GM12878 (cell line): Measurements from ENCODE around the gene RAB36. TPM values are rescaled to one million over a fixed set of nuclear protein-coding genes. Genes with fewer than 3 reads are reported as not detected.

ENCODE experiments used
- ATAC-seq: fragments of 200-7000 bp; cut with Tn5 transposase; 3 replicates; pipeline ENCODE4 v1.9.1; 2020; ENCODE audit warnings: mild to moderate bottlenecking, moderate library complexity
- BruUV-seq: library from RNA; stranded (reverse); fragments of 400-500 nt; replicated peaks from 2 replicates; lab custom pipeline; 2021; lab: Mats Ljungman, UMichigan
- CTCF ChIA-PET: fragments of 300-600 bp; sonication (Branson Sonifier 250); formaldehyde crosslinking; extraction: SDS; loops from one replicate; lab custom pipeline; 2021; ENCODE audit warnings: inconsistent platforms; lab: Yijun Ruan, JAX
- POLR2A ChIA-PET: fragments of 350-600 bp; formaldehyde crosslinking; extraction: SDS; loops from one replicate; lab custom pipeline; 2021; ENCODE audit warnings: inconsistent platforms; lab: Charles Lee
- RAD21 ChIA-PET: fragments of 300-600 bp; sonication (Branson Sonifier 250); formaldehyde crosslinking; loops from one replicate; lab custom pipeline; 2023; ENCODE audit warnings: antibody characterized with exemption; ENCODE audit not compliant: unreplicated experiment; lab: Charles Lee
- SMC1A ChIA-PET: fragments of 300-600 bp; sonication (Branson Sonifier 250); formaldehyde crosslinking; loops from one replicate; lab custom pipeline; 2023; ENCODE audit not compliant: unreplicated experiment, uncharacterized antibody; lab: Charles Lee
- DNase-seq: peaks from one replicate; pipeline ENCODE4 v3.0.0-alpha.2; 2011; ENCODE audit warnings: low read depth, low spot score
- FAIRE-seq: peaks from 3 replicates; lab custom pipeline; 2011; peaks lifted over from hg19 to GRCh38; lab: Jason Lieb, UNC
- H2AFZ ChIP-seq: 2 replicates; pipeline ENCODE4 v1.6.0; 2011; ENCODE audit warnings: low read depth, low read length, control low read depth; ENCODE audit not compliant: control insufficient read depth
- H3K27ac ChIP-seq: 2 replicates; pipeline ENCODE4 v1.5.1; 2011; ENCODE audit warnings: control low read depth; ENCODE audit not compliant: control insufficient read depth, insufficient read depth
- H3K27me3 ChIP-seq, 2 experiments: replicated peaks in 1 of 2; 2 replicates each; pipeline versions ENCODE4 v1.6.0 to v1.6.1; 2011; ENCODE audit warnings: low read length in 1 of 2; ENCODE audit not compliant: control insufficient read depth in 2 of 2, insufficient read depth in 2 of 2
- H3K36me3 ChIP-seq, 2 experiments: 2 replicates each; pipeline ENCODE4 v1.5.1; 2011; ENCODE audit warnings: low read length in 1 of 2; ENCODE audit not compliant: control insufficient read depth in 2 of 2, insufficient read depth in 2 of 2
- H3K4me1 ChIP-seq: 2 replicates; pipeline ENCODE4 v1.6.1; 2011; ENCODE audit warnings: mild to moderate bottlenecking, low read length, moderate library complexity, mixed read lengths; ENCODE audit not compliant: control insufficient read depth, insufficient read depth
- H3K4me2 ChIP-seq: 2 replicates; pipeline ENCODE4 v1.6.0; 2011; ENCODE audit warnings: control low read depth; ENCODE audit not compliant: control insufficient read depth, insufficient read depth
- H3K4me3 ChIP-seq: fragments of 200-600 bp; sonication (generic); 2 replicates; pipeline ENCODE4 v1.5.1; 2016
- H3K79me2 ChIP-seq: 2 replicates; pipeline ENCODE4 v1.6.0; 2011; ENCODE audit warnings: low read length; ENCODE audit not compliant: control insufficient read depth, insufficient read depth
- H3K9ac ChIP-seq: 2 replicates; pipeline ENCODE4 v1.8.0; 2011; ENCODE audit warnings: low read length, control low read depth, mixed read lengths; ENCODE audit not compliant: control insufficient read depth, insufficient read depth
- H3K9me3 ChIP-seq: replicated peaks from 3 replicates; pipeline ENCODE4 v1.5.1; 2011; ENCODE audit warnings: mild to moderate bottlenecking, low read length; ENCODE audit not compliant: control insufficient read depth, insufficient read depth
- H4K20me1 ChIP-seq: 2 replicates; pipeline ENCODE4 v1.6.0; 2011; ENCODE audit not compliant: control insufficient read depth, insufficient read depth
- HDAC2 ChIP-seq: fragments of 200-600 bp; sonication (generic); IDR thresholded peaks from 2 replicates; pipeline ENCODE4 v1.6.1; 2017
- SIX5 ChIP-seq: IDR thresholded peaks from 2 replicates; pipeline ENCODE4 v1.6.1; 2011; ENCODE audit warnings: mild to moderate bottlenecking, low read depth, low read length, moderate library complexity; ENCODE audit not compliant: severe bottlenecking
- TCF12 ChIP-seq: IDR thresholded peaks from 2 replicates; pipeline ENCODE4 v1.6.1; 2011; ENCODE audit warnings: low read depth, mild to moderate bottlenecking, low read length
- YBX1 ChIP-seq: fragments of 450-650 bp; IDR thresholded peaks from 2 replicates; pipeline ENCODE4 v1.6.1; 2016; ENCODE audit warnings: antibody characterized with exemption
- WGBS: methylation state at CpG from one replicate; pipeline ENCODE4 v1.1.6; 2016; ENCODE audit warnings: low lambda C conversion rate; ENCODE audit not compliant: insufficient replicate concordance, insufficient coverage; ENCODE audit errors: missing lambda C conversion rate; 5-methylcytosine and 5-hydroxymethylcytosine counted together
- in situ Hi-C: fragments of 300-500 bp; cut with MboI; formaldehyde crosslinking; loops from 9 replicates; pipeline ENCODE4 v1.14.3; 2018; ENCODE audit warnings: mixed read lengths
- intact Hi-C: fragments of 100-400 bp; cut with micrococcal nuclease; formaldehyde crosslinking; loops from one replicate; pipeline ENCODE4 v1.14.2; 2022; ENCODE audit not compliant: unreplicated experiment
- polyA plus RNA-seq, 11 experiments: library from polyadenylated mRNA; depleted of rRNA in 4 of 11; unstranded in 6 of 11; stranded (reverse) in 5 of 11; fragments of >200 nt; fragmentation: Nextera tagmentation in 4 of 11; fragmentation: Illumina TruSeq in 1 of 11; extraction: Ambion mirVana in 4 of 11; extraction: Trizol in 1 of 11; gene quantifications; 1 replicate in 1 of 11; 2 replicates in 10 of 11; pipeline versions ENCODE4 v1.2.1 to v1.2.3, GENCODE V29; 2011 to 2016; ENCODE audit warnings: inconsistent platforms in 2 of 11, missing spikeins in 2 of 11, low read depth in 1 of 11
- total RNA-seq, 4 experiments: library from RNA; depleted of rRNA in 3 of 4; stranded (reverse); fragments of >200 nt in 3 of 4; fragmentation: Illumina TruSeq in 1 of 4; extraction: Trizol in 1 of 4; gene quantifications; 2 replicates each; pipeline versions ENCODE4 v1.2.1 to v1.2.3, GENCODE V29; 2013 to 2021
- TF ChIP-seq, protein P1 (sequence below): IDR thresholded peaks from 2 replicates; pipeline ENCODE4 v1.6.1; 2012; ENCODE audit warnings: improper control_type of control experiment, low read depth, low read length; ENCODE audit not compliant: insufficient replicate concordance
- TF ChIP-seq, protein P2 (sequence below): fragments of 450-650 bp; IDR thresholded peaks from 2 replicates; pipeline ENCODE4 v1.6.1; 2014; ENCODE audit warnings: mild to moderate bottlenecking
- TF ChIP-seq, protein P3 (sequence below): IDR thresholded peaks from 2 replicates; pipeline ENCODE4 v1.6.1; 2011; ENCODE audit warnings: borderline replicate concordance, low read depth, mild to moderate bottlenecking, moderate library complexity, low read length; ENCODE audit not compliant: insufficient read depth, poor library complexity, severe bottlenecking
- TF ChIP-seq, protein P4 (sequence below): IDR thresholded peaks from 2 replicates; pipeline ENCODE4 v1.6.1; 2012; ENCODE audit warnings: mild to moderate bottlenecking, low read depth, low read length

RAB36 gene
- total and polyA plus RNA-seq, 10 of the 15 experiments (the other 5 are each of a cell fraction or from before 2014, with no cell fraction given), result 0.31 to 2.7 (median 1.1) TPM

DNA sequence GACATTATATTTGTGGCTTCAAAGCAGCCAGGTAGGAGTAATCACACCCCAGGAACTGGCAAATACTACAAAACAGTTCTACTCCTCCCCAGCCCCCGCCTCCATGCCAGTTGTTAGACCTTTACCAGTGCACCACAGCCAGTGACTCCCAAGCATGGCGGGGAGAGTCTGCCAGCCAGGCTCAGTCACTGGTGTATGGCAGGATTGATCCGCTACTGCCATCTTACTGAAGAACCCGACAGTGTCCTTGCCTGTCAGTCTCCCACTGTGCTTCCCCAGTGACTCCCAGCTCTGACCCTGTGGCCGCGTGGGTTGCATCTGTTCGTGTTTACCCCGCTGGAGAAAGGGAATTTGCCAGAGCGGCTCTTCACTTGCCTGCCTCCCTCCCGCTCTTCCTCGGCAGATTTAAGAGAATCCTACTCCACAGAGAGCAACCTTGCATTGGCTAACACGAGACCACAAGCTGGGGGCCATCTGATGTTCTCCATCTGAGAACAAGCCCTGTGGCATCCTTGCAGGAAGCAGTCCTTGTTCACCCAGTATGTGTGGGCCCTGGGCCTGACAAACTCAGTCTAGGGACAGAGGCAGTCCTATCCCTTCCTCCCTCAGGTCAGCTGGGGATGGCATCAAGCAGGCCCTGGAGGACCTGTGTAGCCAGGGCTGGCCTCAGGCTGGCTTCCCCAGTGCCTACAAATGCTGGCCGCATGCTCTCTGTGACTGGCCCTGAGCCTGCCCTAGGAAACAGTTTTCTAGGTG lies 41.9 kb upstream of the RAB36 start (continued):
- TF ChIP-seq, protein P1, sequence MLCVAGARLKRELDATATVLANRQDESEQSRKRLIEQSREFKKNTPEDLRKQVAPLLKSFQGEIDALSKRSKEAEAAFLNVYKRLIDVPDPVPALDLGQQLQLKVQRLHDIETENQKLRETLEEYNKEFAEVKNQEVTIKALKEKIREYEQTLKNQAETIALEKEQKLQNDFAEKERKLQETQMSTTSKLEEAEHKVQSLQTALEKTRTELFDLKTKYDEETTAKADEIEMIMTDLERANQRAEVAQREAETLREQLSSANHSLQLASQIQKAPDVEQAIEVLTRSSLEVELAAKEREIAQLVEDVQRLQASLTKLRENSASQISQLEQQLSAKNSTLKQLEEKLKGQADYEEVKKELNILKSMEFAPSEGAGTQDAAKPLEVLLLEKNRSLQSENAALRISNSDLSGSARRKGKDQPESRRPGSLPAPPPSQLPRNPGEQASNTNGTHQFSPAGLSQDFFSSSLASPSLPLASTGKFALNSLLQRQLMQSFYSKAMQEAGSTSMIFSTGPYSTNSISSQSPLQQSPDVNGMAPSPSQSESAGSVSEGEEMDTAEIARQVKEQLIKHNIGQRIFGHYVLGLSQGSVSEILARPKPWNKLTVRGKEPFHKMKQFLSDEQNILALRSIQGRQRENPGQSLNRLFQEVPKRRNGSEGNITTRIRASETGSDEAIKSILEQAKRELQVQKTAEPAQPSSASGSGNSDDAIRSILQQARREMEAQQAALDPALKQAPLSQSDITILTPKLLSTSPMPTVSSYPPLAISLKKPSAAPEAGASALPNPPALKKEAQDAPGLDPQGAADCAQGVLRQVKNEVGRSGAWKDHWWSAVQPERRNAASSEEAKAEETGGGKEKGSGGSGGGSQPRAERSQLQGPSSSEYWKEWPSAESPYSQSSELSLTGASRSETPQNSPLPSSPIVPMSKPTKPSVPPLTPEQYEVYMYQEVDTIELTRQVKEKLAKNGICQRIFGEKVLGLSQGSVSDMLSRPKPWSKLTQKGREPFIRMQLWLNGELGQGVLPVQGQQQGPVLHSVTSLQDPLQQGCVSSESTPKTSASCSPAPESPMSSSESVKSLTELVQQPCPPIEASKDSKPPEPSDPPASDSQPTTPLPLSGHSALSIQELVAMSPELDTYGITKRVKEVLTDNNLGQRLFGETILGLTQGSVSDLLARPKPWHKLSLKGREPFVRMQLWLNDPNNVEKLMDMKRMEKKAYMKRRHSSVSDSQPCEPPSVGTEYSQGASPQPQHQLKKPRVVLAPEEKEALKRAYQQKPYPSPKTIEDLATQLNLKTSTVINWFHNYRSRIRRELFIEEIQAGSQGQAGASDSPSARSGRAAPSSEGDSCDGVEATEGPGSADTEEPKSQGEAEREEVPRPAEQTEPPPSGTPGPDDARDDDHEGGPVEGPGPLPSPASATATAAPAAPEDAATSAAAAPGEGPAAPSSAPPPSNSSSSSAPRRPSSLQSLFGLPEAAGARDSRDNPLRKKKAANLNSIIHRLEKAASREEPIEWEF, result no peak
- no peak for TF ChIP-seq TCF12
- no peak for TF ChIP-seq YBX1

DNA sequence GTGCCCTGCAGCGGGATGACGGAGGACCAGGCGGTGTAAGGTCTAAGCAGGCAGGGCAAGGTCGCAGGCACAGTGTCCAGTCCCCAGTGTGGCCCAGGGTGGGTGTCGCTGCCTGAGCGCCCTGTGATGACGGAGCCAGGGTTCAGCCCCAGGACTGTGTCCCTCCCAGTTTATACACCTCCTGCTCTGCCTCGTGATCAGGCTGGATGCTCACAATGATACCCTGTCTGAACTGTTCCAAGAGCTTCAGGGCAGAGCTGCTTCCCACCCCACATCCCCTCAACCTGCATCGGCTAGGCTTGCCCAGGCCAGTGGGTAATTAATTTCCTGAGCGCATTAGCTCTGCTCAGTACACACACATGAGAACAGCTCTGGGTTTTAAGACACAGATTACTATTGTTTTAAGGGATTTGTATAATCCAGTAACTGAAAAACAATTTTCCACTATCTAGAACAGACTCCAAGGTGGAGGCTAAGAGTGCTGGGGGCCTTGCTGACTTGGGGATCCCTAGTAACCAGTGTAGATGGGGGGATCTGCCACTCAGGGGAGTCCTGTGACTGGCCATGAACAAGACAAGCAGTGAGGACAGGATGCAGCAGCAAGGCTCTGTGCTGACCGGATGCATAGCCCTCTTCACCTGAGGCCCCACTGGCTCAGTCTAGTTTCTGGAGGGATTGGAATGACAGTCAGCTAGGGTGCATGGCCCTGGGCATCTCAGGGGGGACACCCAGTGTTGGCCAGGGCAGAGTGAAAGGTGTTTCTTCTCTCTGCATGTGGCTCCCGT lies 40.9 kb upstream of the RAB36 start:
- ATAC-seq (no peak), FAIRE-seq (no peak), DNase-seq (no peak)
- SMC1A ChIA-PET, result interaction anchor here (0.9 to 3.3 kb wide), 2 partner anchors 14 to 145 kb away, joined by 3 to 12 read pairs; no protein-coding TSS in a partner anchor
- CTCF ChIA-PET, result interaction anchor here (1.4 to 3.3 kb wide), 3 partner anchors 23 to 149 kb away, joined by 6 to 11 read pairs (median 8); no protein-coding TSS in a partner anchor
- Histone ChIP-seq H3K27ac (no peak overlapping the region), H3K9ac (no peak overlapping the region), H3K4me1 (no peaks in the 10 kb centered on the region), H3K9me3 (no peaks in the 10 kb centered on the region), H3K79me2 (no peaks in the 10 kb centered on the region), H2AFZ (no peak overlapping the region), H3K4me3 (no peak overlapping the region), H3K36me3 (no peaks in the 10 kb centered on the region; a peak in 1 of 4 replicates), H4K20me1 (no peaks in the 10 kb centered on the region), H3K27me3 (no peaks in the 10 kb centered on the region), H3K4me2 (no peak overlapping the region)
- in situ Hi-C loops, result no loop called here
- WGBS, result 53% methylated on average over 12 of the region's 12 CpGs
- RAD21 ChIA-PET, result interaction anchor here (1.3 kb wide), 1 partner anchor 144 kb away, joined by 5 read pairs; no protein-coding TSS in a partner anchor
- intact Hi-C loops, result no loop called here
- POLR2A ChIA-PET, result no interaction called here
- no TSS peak for BruUV-seq
- TF ChIP-seq, protein P2, sequence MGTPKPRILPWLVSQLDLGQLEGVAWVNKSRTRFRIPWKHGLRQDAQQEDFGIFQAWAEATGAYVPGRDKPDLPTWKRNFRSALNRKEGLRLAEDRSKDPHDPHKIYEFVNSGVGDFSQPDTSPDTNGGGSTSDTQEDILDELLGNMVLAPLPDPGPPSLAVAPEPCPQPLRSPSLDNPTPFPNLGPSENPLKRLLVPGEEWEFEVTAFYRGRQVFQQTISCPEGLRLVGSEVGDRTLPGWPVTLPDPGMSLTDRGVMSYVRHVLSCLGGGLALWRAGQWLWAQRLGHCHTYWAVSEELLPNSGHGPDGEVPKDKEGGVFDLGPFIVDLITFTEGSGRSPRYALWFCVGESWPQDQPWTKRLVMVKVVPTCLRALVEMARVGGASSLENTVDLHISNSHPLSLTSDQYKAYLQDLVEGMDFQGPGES, result no peak
- TF ChIP-seq HDAC2 (no peak), SIX5 (no peak)
- TF ChIP-seq, protein P3, sequence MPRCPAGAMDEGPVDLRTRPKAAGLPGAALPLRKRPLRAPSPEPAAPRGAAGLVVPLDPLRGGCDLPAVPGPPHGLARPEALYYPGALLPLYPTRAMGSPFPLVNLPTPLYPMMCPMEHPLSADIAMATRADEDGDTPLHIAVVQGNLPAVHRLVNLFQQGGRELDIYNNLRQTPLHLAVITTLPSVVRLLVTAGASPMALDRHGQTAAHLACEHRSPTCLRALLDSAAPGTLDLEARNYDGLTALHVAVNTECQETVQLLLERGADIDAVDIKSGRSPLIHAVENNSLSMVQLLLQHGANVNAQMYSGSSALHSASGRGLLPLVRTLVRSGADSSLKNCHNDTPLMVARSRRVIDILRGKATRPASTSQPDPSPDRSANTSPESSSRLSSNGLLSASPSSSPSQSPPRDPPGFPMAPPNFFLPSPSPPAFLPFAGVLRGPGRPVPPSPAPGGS, result no peak
- TF ChIP-seq, protein P4, sequence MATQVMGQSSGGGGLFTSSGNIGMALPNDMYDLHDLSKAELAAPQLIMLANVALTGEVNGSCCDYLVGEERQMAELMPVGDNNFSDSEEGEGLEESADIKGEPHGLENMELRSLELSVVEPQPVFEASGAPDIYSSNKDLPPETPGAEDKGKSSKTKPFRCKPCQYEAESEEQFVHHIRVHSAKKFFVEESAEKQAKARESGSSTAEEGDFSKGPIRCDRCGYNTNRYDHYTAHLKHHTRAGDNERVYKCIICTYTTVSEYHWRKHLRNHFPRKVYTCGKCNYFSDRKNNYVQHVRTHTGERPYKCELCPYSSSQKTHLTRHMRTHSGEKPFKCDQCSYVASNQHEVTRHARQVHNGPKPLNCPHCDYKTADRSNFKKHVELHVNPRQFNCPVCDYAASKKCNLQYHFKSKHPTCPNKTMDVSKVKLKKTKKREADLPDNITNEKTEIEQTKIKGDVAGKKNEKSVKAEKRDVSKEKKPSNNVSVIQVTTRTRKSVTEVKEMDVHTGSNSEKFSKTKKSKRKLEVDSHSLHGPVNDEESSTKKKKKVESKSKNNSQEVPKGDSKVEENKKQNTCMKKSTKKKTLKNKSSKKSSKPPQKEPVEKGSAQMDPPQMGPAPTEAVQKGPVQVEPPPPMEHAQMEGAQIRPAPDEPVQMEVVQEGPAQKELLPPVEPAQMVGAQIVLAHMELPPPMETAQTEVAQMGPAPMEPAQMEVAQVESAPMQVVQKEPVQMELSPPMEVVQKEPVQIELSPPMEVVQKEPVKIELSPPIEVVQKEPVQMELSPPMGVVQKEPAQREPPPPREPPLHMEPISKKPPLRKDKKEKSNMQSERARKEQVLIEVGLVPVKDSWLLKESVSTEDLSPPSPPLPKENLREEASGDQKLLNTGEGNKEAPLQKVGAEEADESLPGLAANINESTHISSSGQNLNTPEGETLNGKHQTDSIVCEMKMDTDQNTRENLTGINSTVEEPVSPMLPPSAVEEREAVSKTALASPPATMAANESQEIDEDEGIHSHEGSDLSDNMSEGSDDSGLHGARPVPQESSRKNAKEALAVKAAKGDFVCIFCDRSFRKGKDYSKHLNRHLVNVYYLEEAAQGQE, result no peak
